Measurements from ENCODE around the gene TAS2R4.

DNA sequence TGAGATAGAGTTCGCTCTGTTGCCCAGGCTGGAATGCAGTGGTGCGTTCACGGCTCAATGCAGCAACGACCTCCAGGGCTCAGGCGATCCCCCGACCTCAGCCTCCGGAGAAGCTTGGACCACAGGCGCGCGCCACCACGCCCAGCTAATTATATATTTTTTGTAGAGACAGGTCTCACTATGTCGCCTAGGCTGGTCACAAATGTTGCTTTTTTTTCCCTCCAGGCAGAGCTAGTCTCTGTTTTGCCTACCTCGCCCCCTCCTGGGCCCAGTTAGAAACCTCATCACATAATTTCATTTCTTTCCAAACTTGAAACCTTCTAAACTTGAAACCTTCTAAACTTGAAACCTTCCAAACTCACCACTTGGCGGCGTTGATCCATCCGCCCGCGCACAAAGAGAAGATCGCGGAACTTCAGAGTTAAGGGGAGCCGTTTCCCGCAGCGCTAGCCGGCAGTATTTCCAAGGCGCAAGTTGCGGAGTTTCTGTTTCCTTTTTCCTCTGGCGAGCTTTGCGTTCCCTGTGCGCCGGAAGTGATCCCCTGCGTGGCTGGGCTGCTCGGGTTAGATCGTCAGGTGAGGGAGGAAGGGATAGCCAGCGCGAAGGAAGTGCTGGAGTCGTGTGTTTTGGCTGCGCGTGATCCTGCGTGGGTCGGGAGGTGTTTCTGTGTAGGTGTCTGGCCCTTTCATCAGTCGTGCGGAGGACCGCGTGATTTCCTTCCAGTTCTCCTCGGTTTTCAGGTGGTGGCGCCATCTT, 38.5 kb upstream of the TAS2R4 start, which contains the start of gene SSBP1:
- TF ChIP-seq, protein P1, sequence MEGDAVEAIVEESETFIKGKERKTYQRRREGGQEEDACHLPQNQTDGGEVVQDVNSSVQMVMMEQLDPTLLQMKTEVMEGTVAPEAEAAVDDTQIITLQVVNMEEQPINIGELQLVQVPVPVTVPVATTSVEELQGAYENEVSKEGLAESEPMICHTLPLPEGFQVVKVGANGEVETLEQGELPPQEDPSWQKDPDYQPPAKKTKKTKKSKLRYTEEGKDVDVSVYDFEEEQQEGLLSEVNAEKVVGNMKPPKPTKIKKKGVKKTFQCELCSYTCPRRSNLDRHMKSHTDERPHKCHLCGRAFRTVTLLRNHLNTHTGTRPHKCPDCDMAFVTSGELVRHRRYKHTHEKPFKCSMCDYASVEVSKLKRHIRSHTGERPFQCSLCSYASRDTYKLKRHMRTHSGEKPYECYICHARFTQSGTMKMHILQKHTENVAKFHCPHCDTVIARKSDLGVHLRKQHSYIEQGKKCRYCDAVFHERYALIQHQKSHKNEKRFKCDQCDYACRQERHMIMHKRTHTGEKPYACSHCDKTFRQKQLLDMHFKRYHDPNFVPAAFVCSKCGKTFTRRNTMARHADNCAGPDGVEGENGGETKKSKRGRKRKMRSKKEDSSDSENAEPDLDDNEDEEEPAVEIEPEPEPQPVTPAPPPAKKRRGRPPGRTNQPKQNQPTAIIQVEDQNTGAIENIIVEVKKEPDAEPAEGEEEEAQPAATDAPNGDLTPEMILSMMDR (IDR thresholded peaks at IDR 0.05; ENCODE audit: low read length) = peak; percentile 100
- no peak for TF ChIP-seq EZH2 (IDR thresholded peaks at IDR 0.05; ENCODE audit: borderline replicate concordance, low read length)

Measured in OCI-LY1 (cell line).